Ammon's horn (tissue), 1 donor: ENCODE measurements around the gene ALDH16A1.
A peak's percentile ranks its signal among the peaks of the same experiment; 100 is the strongest.

Experiments used
- DNase-seq: peaks from one replicate; pipeline ENCODE4 v3.0.0-alpha.2; 2016; ENCODE audit warnings: low spot score

ALDH16A1 gene

DNA sequence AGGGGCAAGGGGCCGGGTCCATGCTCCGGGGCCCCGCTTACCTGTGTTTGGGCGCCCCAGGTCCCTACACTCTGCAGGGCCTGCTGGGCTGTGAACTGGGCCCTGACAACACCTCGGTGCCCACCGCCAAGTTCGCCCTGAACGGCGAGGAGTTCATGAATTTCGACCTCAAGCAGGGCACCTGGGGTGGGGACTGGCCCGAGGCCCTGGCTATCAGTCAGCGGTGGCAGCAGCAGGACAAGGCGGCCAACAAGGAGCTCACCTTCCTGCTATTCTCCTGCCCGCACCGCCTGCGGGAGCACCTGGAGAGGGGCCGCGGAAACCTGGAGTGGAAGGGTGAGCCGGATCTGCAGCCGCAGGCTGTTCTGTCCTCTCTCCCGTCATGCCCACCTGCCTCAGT is 61.1 kb downstream of the ALDH16A1 start:
- DNase-seq: no peak

DNA sequence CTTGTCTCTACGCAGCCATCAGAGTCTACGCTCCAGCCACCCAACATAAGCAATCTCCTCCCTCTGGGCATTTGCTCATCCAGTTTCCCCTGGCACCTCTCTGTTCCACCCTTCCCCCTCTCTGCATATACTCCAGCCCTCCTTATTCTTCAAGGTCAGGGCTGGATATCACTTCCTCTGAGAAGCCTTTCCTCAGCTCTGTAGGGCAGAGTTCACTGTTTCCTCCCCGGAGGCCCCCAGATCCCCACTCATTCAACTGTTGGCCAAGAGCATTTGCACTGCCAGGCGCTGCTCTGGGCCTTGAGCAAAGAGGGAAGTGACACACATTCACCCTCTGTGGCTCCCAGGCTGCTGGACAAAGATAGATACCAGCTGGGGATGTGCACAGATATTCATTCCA is 62.7 kb downstream of the ALDH16A1 start:
- DNase-seq: peak; percentile 74

DNA sequence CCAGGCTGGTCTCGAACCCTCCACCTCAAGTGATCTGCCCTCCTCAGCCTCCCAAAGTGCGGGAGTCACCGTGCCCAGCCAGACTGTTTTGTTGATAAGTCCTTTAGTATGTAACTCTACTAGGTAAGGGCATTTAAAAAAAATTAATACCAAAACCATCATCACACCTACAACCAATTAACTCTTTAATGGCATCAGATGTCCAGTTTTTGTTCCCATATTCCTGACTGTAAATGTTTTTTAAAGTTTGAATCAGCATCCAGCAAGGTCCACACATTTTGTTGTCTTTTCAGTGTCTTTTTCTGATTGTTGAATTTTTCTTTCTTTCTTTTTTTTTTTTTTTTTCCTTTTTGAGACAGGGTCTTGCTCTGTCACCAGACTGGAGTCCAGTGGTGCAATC is 65.0 kb downstream of the ALDH16A1 start:
- no peak for DNase-seq
